Measurements from ENCODE around the gene MAP2. TPM values are rescaled to one million over a fixed set of nuclear protein-coding genes. Genes with fewer than 3 reads are reported as not detected.
A peak's percentile ranks its signal among the peaks of the same experiment; 100 is the strongest.

The MAP2 gene
- total RNA-seq, 2 donors from 2014 or later, result 1.8 TPM

DNA sequence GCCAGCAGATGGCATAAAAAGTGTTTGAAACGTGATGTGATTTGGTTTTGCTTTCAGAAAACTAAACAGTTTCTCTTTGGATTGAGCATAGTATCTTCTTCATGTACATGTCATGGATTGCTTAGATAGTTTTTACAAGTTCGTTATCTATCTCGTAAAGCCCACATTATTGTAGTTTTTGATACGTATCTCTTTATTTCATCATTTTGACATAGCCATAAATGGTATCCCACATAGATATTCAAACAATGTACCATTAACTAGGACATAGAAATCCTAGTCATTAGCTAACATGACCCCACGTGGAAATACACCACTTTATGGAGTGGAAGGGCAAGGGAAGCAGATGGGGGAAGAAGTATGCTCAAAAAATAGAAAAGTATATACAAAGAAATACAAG lies 93.6 kb downstream of the MAP2 start:
- Histone ChIP-seq H3K4me1 (ENCODE audit: control insufficient read depth, insufficient read depth, low read length) (no peaks in the 10 kb centered on the region), H3K27me3 (ENCODE audit: control insufficient read depth, insufficient read depth, low read length, poor library complexity, severe bottlenecking) (peaks cover 26% of the 10 kb centered on the region), H3K27ac (ENCODE audit: low read depth, low read length) (no peak overlapping the region), H3K36me3 (ENCODE audit: control insufficient read depth, insufficient read depth, low read length) (no peaks in the 10 kb centered on the region), H3K9me3 (ENCODE audit: control insufficient read depth, low read length) (no peaks in the 10 kb centered on the region), H3K9ac (ENCODE audit: extremely low read depth, low read length, poor library complexity, severe bottlenecking) (no peak overlapping the region), H3K4me3 (ENCODE audit: low read length) (no peak overlapping the region)
- 67 to 81% methylated on average over 1 to 5 of the region's 5 CpGs for WGBS, 2 experiments (ENCODE audit: insufficient coverage in 1 of 2, insufficient read length in 1 of 2)
- no peak for DNase-seq
- H3K4me3 Mint-ChIP-seq, result no peak overlapping the region
- no peaks in the 10 kb centered on the region for H3K4me1 Mint-ChIP-seq
- H3K36me3 Mint-ChIP-seq (ENCODE audit: low read depth), result no peaks in the 10 kb centered on the region
- H3K9me3 Mint-ChIP-seq, result no peaks in the 10 kb centered on the region
- H3K27me3 Mint-ChIP-seq (ENCODE audit: insufficient read depth), result peaks cover 80% of the 10 kb centered on the region
- H3K27ac Mint-ChIP-seq, result no peak overlapping the region
- TF ChIP-seq, protein P1, sequence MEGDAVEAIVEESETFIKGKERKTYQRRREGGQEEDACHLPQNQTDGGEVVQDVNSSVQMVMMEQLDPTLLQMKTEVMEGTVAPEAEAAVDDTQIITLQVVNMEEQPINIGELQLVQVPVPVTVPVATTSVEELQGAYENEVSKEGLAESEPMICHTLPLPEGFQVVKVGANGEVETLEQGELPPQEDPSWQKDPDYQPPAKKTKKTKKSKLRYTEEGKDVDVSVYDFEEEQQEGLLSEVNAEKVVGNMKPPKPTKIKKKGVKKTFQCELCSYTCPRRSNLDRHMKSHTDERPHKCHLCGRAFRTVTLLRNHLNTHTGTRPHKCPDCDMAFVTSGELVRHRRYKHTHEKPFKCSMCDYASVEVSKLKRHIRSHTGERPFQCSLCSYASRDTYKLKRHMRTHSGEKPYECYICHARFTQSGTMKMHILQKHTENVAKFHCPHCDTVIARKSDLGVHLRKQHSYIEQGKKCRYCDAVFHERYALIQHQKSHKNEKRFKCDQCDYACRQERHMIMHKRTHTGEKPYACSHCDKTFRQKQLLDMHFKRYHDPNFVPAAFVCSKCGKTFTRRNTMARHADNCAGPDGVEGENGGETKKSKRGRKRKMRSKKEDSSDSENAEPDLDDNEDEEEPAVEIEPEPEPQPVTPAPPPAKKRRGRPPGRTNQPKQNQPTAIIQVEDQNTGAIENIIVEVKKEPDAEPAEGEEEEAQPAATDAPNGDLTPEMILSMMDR (conservative IDR thresholded peaks at IDR 0.05), result no peak

DNA sequence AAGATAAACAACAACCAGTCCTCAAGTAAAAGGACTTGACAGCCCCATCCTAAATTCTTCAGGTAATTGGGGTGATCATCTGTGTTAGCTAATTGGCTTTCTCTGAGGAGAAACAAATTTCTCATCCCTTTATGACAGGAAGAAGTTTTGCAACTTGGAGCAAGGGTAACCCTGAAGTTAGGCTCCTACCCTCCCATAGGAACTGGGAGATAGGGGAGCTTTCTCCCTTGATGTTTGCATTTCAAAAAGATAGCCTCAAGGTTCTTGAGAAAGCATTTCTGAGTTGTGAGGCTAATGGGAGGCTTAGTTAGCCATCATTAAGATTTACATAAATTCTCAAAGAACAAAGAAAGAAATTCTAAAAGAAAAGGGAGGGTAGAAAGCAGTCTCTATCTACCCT lies 95.4 kb downstream of the MAP2 start:
- Histone ChIP-seq H3K4me1 (ENCODE audit: control insufficient read depth, insufficient read depth, low read length) (no peaks in the 10 kb centered on the region), H3K9ac (ENCODE audit: extremely low read depth, low read length, poor library complexity, severe bottlenecking) (no peak overlapping the region), H3K36me3 (ENCODE audit: control insufficient read depth, insufficient read depth, low read length) (no peaks in the 10 kb centered on the region), H3K27ac (ENCODE audit: low read depth, low read length) (peak overlapping the region; percentile 12), H3K4me3 (ENCODE audit: low read length) (no peak overlapping the region), H3K9me3 (ENCODE audit: control insufficient read depth, low read length) (no peaks in the 10 kb centered on the region), H3K27me3 (ENCODE audit: control insufficient read depth, insufficient read depth, low read length, poor library complexity, severe bottlenecking) (peaks cover 26% of the 10 kb centered on the region)
- no peaks in the 10 kb centered on the region for H3K4me1 Mint-ChIP-seq
- H3K27me3 Mint-ChIP-seq (ENCODE audit: insufficient read depth), result peaks cover 71% of the 10 kb centered on the region
- no peak overlapping the region for H3K4me3 Mint-ChIP-seq
- no peaks in the 10 kb centered on the region for H3K36me3 Mint-ChIP-seq (ENCODE audit: low read depth)
- H3K27ac Mint-ChIP-seq, result no peak overlapping the region
- no peaks in the 10 kb centered on the region for H3K9me3 Mint-ChIP-seq
- DNase-seq, result no peak
- TF ChIP-seq, protein P1 (conservative IDR thresholded peaks at IDR 0.05), result no peak

DNA sequence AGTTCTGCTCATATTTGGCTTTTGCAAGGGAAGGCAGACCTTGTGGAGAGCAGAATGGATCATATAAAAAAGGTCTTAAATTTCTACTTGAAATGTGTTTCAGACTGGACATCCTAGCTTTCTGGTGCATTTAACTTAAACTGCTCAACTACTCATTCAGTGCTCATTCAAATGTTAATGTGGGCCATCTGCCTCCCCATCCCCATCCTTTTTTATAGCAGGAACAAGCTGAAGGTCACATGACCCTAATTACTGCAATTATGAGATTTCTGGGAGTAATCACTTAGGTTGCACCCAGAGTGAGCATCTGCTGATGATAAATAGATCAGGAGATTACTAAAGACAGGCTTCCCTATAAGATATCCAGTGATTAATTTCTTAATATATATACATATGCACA lies 96.1 kb downstream of the MAP2 start:
- Histone ChIP-seq H3K9ac (ENCODE audit: extremely low read depth, low read length, poor library complexity, severe bottlenecking) (no peak overlapping the region), H3K36me3 (ENCODE audit: control insufficient read depth, insufficient read depth, low read length) (no peaks in the 10 kb centered on the region), H3K9me3 (ENCODE audit: control insufficient read depth, low read length) (no peaks in the 10 kb centered on the region), H3K4me1 (ENCODE audit: control insufficient read depth, insufficient read depth, low read length) (no peaks in the 10 kb centered on the region), H3K27ac (ENCODE audit: low read depth, low read length) (peak overlapping the region; percentile 12), H3K27me3 (ENCODE audit: control insufficient read depth, insufficient read depth, low read length, poor library complexity, severe bottlenecking) (peaks cover 26% of the 10 kb centered on the region), H3K4me3 (ENCODE audit: low read length) (no peak overlapping the region)
- TF ChIP-seq, protein P1 (conservative IDR thresholded peaks at IDR 0.05), result no peak
- H3K36me3 Mint-ChIP-seq (ENCODE audit: low read depth), result no peaks in the 10 kb centered on the region
- no peak overlapping the region for H3K27ac Mint-ChIP-seq
- no peak overlapping the region for H3K4me3 Mint-ChIP-seq
- H3K9me3 Mint-ChIP-seq, result no peaks in the 10 kb centered on the region
- no peak for DNase-seq
- H3K4me1 Mint-ChIP-seq, result no peaks in the 10 kb centered on the region
- H3K27me3 Mint-ChIP-seq (ENCODE audit: insufficient read depth), result peaks cover 68% of the 10 kb centered on the region
